GOT3 (cell line): ENCODE data around the gene PRDX3.

Experiments
- DNase-seq: peaks from one replicate; lab custom pipeline; 2025; ENCODE audit warnings: mixed read lengths; lab: John Stamatoyannopoulos, UW

PRDX3 gene

DNA sequence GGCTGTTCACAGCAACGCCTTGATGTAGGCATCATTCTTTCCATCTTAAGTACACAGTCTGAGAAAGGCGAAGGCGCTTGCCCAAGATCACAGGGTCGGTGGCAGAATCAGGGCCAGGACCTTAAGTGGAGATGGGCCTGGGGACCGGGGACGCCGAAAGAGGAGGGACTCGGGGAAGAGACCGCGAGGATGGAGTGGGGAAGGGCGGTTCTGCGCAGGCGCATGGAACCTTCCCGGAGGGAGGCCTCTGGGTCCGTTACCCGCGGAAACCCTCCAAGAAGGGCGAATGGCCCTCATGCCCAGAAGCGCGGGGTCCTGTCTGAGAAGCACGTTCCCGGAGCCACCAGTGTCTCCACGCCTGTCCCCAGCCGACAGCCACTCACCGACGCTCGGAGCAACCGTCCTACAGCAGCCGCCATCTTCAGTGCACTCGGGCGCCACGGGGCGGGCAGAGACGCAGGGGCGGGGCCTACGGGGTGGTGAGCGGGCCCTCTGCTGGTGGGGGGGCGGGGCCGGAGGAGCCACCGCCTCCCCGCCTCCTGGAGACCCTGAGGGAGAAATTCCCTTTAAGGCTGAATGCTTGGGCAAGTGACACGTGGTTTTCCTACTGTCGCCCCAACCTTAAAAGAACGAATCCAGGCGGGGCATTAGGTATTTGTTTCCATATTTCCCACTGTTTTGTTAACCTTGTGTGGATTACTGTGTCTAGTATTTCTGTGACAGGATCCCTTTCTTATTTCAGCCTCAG lies at the start of gene PRDX3:
PRDX3 (minus strand) TSS at position 441 of the 748 bp plus-strand sequence; CDS start at position 419, 22 bp downstream.
- DNase-seq, result peak; percentile 85

DNA sequence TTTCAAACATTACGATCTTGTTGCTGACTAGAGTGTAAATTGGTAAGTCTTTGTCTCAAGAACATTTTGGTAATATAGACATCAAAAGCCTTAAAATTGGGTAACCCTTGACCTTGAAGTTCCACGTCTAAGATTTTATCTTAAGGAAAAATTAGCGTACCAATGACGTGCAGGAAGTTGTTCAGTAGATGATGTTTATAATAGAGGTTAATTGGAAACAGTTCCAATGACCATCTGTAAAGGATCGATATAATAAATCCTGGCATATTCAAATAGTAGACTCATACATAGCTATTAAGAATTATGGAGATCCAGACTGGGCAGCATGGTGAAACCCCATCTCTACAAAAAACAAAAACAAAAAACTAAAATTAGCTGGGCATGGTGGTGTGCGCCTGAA lies 49.2 kb upstream of the PRDX3 start:
- no peak for DNase-seq

DNA sequence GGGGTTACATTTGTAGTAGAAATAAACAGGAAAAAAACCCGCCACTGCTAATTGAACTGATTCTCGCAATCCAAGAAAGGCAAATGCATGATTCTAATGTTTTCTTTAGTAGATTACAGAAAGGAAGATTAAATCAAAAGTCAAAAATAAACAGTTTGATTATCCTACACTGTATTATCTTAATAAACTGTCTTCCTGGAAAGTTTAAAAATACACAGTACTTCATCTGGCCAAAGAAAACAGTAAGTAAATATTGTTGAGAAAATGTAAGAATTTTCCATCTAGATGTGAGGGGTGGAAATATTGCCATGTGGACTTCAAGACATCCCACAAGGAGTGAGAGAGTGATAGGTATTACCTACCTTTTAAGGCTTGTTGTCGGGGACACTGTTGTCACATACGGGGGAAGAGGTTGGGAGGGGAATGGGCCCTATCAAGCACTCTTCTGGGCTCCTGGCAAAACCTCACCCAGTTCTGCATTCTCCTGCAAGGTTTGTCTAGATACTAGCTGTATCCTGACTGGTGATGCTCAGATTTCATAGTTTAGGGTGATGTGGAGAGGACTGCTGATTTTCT lies 46.6 kb upstream of the PRDX3 start:
- DNase-seq, result no peak

DNA sequence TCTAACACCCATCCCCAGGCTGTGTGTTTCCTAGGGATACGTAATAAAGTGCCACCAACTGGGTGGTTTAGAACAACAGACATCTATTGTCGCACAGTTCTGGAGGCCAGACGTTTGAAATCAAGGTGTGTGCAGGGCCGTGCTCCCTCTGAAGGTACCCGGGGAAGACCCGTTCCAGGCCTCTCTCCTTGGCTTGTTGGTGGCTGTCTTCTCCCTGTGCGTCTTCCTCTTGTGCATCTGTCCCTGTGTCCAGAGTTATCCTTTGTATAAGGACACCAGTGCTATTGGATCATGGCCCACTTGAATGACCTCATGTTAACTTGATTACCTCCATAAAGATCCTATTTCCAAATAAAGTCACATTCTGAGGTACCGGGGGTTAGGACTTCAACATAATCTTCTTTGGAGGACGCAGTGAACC lies 44.4 kb upstream of the PRDX3 start:
- no peak for DNase-seq

DNA sequence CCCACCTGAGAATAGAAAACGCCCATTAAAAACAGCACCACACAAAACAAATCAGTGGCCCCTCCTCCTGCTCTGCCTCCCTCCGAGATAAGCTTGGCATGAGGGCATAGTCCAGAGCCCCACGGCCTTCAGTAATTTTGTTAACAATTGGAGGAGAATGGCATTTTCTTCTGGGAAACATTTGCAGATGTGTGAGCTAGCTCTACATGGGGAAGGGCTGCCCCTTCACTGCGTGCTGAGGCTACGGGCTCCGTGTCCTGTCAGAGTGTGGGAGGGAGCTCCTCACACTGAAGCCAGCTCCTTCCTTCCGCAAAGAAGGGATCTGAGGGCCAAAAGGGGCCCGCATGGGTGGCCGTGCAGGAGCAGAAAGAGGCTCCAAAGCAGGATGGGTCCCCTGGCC lies 43.9 kb upstream of the PRDX3 start:
- DNase-seq, result no peak

DNA sequence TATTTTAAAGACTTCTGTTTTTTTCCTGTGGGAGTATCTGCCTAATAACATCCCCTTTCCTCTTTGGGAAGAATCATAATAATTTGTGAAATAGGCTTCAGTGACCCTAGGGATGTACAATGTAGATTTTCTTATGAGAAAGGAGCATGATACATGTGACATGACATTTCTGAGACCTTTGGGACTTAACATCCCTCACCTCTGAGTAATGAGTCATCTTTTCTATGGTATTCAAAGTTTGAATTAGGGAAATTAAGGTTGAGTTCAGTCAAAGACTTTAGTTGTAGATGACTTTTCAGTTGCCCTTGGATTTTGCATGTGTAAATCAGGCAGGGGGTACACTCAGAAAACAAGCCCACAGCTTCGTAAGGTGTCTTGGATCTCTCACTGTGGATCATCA lies 43.1 kb upstream of the PRDX3 start:
- DNase-seq, result no peak

DNA sequence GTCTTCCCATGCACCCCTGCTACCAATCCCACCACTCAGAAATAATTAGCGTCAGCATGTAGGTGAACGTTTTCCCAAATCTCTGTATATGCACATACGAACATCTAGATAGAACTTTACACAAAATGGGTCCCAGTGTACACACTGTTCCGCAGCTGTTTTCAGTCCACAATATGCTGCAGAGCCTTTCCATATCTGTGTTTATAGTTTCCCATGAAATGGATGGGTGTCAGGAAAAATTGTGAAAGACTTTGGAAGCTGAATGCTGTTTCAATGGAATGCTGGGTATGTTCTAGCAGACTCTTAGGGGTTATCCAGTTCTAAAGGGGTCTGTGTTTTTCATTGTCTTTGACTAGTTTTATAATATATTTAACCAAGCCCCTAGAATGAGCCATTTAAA lies 42.6 kb upstream of the PRDX3 start:
- no peak for DNase-seq

DNA sequence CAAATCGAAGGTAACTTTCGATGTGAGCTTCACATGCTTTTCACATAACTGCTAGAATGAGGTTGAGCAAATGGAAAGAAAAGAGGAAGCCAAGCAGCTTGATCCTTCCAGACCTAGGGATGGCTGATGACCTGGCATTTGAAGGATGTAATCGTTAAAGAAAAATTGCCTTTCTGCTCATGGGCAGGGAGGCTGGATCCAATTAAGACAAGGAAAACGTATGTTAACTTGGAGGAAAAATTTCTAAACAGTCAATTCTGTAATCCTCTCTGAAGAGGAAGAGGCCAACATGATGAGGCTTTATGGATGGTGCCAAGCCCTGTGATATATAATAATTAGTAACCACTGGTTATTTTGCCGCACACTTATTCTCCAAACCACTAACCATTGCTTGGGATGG lies 41.3 kb upstream of the PRDX3 start:
- no peak for DNase-seq

DNA sequence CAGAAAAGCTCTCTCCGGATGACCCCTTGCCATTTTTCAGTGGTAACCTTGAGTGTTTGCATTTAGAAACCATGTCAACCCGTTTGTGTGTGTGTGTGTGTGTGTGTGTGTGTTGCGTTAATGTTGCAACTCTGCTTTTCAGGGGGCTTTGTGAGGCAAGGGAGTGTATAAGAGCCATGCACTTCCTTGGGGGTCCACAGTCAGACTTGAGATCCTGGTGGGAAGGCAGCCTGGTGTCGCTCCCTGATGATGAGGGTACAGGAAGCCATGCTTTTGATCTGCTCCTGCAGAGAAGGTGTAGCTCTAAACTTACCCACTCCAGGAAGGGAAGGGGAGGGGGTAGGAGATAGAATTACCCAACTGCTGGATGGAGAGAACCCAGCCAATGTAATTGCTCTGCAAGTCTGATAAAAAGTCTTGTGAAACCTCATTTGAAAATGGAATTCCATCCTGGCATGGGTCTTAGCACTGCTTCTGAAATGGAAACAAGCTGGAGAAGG lies 39.4 kb upstream of the PRDX3 start:
- no peak for DNase-seq

DNA sequence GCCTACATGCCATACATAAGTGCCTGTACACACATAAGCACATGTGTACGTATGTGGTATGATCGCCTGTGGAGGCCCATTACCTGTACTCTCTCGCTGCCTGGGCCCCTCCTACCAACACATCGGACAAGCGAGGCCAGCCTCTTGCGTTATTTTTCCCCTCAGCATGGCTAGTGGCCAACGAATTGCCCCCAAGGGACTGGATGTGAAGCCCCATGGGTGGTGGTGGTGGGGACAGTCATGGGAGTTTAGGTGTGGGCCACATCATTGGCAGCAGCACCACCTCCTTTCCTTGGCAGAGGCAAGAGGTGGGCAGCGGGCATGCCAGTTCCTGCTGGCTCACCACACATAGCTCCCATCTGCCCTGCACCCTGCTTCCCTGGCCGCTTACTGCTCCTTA lies 38.8 kb upstream of the PRDX3 start:
- no peak for DNase-seq

DNA sequence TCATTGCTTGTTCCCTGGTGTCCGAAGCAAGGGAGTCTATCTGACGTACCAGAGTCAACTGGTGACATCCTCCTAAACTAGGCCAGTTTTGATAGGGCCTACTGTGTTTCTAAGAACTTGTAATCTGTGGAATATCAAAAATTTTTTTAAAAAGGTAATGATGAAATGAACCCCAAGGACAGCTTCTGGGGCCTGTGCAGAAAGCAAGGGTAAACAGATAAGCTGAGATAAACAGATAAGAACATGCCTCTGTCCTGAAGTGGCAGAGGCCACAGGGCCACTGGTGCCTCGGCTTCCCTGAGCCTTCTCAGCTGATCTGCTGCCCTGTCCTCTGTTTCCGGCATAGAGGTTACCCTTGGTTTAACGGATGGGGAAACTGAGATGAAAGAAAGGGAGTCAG lies 37.5 kb upstream of the PRDX3 start:
- DNase-seq, result no peak

DNA sequence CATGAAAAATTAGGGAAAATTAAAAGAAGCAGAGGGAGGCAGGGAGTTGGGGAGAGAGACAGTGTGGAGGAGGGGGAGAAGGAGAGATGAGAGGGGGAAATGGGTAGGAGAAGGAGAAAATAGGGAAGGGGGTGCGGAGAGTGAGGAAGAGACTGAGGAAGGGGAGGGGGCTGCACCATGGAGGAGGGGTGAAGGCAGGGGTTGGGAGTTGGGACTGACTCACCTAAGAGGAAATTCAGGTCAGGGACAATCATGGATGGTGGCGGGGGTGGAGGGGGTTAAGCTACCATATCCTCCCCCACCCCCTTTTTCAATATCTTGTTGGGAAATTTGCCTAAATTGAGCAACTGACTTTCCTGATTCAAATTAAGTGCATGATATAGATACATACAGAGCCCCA lies 36.8 kb upstream of the PRDX3 start:
- no peak for DNase-seq

DNA sequence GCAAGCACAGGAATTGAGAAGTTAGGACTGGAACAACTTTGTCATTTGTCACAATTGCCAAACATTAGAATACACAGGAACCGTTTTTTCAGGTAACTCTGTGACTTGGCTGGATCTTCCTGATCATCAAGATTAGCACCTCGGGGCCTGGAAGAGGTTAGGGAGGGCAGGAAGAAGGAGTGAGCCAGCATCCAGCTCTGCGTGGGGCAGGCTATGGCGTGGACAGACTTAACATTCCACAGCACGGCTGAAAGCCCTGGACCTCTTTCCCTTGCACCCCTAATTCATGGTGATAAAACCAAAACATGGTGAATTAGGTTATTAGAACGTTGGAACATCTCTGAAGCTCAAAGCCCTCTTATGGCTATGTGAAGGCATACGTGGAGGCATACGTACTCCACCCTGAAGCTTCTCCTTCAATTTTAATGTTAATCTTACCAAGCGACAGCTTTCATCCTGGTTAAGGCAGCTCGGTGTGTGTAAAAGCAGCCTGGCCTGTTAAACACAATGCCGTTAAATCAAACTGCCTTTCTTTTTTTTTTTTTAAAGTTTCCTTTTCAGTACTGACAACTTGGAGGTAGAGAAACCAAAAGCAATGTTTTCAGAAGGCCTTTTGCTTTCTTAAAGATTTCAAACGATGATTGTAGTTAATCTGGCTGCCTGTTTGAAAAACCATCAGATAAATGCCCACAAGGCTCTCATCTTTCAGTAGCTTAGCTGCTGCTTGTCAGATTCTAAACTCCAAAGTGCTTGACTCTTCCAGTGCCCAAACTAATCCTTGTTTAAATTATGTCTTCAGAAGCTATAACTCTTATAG lies 33.2 kb upstream of the PRDX3 start:
- no peak for DNase-seq

DNA sequence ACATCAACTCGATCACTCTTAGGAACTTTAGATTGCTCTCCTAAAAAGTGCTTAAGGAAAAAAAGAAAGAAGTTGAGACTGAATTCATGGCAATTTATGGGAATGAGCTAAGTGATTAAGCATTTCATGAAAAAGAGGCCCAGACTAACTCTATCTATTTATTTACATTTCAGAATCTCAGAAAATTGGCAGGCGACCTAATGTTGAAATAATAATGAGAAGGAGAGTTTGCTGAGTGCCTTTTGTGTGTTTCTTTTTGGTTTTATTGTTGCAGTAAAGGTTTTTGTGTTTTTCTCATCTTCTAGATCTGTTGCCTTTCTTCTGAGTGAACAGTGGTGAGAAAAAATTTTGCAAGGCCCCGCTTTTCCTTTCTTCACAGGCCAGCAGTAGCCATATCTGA lies 32.6 kb upstream of the PRDX3 start:
- no peak for DNase-seq

DNA sequence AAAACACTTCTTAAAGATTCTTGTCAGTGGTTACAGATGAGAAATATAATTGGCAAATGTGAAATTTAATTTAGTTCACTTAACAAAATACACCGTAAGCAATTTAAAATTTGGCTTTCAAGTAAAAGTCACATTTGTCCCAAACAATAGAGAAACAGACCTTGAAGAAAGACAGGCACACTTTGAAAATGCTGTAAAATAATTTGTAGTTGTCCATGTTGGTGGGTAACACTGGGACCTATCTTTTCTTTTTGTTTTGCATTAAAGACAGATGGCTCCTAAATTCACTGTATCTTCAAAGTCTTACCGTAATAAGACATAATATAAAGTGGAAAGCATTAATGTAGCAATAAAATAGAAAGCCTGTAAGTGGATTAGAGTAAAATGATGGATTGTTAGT lies 32.0 kb upstream of the PRDX3 start:
- no peak for DNase-seq

DNA sequence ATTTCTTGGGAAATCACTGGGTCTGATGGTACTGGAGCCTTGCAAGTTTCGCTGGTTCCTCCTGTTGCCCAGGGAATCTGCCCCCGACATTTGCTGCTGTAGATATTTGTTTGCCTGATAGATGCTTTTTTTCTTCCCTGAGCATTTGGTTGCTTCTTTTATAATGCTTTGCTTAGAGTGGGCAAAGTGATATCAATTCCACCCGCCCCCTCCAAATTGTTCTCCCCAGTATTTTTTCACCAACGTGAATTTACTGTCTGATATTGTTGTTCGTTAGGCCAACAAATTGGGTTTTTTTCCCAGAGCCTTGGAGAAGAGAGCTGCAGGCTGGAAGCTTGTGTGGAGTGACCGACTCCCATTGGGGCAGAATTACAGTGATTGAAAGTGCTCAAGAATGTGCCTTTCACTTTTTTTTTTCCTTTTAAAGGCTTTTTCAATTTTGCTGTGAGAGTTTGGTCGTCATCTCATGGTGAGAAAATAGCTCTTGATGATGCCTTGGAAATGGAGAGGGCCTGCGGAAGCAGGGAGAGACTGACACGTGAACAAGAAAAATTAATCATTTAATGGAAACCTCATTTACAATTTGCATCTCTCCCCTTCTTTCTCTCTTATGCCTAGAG lies 31.2 kb upstream of the PRDX3 start:
- DNase-seq, result no peak

DNA sequence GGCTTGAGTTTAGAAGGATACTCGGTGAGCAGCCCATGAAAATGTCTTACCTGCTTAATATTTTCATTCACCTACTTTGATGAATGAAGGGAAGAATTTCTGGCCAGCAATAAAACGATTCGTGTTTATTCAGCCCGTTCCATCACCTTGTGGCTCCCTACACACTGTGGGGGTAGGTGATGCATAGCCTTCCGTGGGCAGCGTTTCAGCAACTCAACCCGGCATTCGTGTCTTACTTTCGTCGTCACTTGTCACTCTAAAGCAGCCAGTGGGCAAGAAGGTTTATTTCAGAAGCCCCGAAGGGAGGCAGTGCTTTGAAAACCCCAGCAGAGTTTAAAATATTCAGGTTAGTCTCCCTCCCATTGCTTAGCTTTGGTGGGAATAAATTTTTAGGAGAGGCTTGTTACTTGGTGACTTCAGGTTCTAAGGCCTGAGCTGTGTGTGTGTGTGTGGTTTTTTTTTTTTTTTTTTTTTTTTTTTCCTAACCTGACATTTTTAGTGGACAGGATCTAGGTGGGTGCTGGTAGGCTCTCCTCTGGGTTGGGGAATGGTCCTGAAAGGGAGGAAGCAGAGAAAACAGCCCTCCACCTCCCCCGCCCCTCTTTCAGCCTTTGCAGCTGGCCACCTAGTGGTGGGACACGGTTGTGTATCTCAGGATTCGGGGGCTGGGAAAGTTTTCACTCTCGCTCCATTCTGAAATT lies 30.6 kb upstream of the PRDX3 start:
- no peak for DNase-seq

DNA sequence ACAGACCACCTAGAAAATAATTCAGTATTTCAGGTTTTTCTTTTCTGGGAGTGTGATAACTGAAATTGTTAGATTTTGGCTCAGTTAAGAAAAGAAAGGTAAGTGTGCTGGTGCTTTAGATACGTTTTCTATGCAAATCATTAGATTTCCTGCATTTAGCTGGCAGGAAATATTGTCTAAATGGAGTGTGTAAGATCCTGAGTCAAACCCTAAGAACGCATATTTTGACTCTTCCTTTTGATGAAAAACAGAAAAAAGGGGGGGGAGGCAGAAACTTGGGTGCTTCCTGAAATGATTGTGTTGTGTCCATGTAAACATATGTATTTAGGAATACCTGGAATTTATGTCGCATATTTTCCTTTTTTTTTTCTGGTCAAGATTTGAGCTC lies 29.9 kb upstream of the PRDX3 start:
- DNase-seq, result no peak

DNA sequence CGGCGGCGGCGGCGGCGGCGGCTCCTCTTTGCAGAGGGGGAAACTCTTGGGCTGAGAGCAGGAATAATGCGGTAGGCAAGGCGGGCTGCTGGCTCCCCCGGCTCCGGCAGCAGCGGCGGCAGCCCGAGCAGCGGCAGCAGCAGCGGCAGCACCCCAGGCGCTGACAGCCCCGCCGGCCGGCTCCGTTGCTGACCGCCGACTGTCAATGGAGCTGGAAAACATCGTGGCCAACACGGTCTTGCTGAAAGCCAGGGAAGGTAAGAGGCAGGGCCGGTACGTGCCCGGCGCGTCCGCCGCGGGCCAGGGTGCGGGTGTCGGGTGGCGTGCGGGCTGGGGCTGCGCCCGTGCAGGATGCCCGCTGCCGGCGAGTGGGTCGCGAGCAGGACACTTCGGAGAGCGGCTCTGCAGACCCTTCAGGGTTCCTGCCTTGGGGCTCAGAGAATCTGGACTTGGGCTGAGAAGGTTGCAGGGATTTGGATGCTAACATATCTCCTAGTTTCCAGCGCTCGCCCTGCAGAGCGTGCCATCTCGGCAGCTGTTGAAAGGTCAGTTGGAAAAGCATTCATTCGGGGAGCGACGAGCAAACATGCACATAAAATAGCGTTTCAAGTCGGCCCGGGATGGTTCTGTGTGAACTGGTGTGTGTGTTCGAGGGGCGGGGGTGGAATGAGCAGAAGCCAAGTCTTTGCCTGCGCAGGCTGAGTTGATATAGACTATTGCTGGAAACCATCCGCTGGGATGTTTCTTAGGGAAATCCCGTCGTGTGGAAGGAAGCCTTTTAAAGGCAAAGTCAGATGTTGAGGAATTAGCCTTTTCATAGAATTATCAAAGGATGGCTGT lies 29.3 kb upstream of the PRDX3 start:
- DNase-seq, result peak; percentile 65

DNA sequence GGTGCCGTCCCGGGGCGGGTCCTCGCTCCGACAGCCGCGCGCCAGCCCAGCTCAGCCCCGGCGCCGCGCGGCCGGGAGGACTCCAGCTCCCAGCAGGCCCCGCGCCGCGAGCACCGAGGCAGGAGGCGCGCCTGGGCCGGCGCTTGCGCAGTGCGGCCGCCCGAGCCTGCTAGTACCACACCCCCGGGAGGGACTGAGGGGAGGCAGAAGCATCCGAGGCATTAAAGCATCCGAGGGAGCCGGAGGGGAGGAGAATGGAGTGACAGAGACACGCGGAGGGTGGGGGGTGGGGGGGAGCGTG lies 28.7 kb upstream of the PRDX3 start, which contains the start of gene GRK5:
GRK5 (plus strand) TSS at position 206 of the 301 bp plus-strand sequence. CDS start 347 bp downstream, outside the sequence.
- DNase-seq, result peak; percentile 89
